Liver (tissue), 9 donors: ENCODE measurements around the gene KCNQ1. TPM values are rescaled to one million over a fixed set of nuclear protein-coding genes. Genes with fewer than 3 reads are reported as not detected.
A peak's percentile ranks its signal among the peaks of the same experiment; 100 is the strongest.

Experiments used
- DNase-seq: peaks from one replicate; pipeline ENCODE4 v3.0.0-alpha.2; 2017; ENCODE audit warnings: low spot score
- H3K27ac ChIP-seq, 2 donors: one replicate each; pipeline ENCODE4 v1.7.0; 2013; ENCODE audit warnings: inconsistent platforms in 2 of 2, low read length in 2 of 2, control low read depth in 1 of 2, low read depth in 1 of 2, mild to moderate bottlenecking in 1 of 2
- H3K27me3 ChIP-seq, 4 donors: one replicate each; pipeline versions ENCODE4 v1.6.1 to v1.7.0; 2013; ENCODE audit warnings: low read length in 3 of 4, inconsistent platforms in 1 of 4, mild to moderate bottlenecking in 1 of 4, moderate library complexity in 1 of 4; ENCODE audit not compliant: control insufficient read depth in 4 of 4, insufficient read depth in 4 of 4
- H3K36me3 ChIP-seq, 4 donors: one replicate each; pipeline versions ENCODE4 v1.6.1 to v1.7.0; 2013; ENCODE audit warnings: low read length in 3 of 4, mild to moderate bottlenecking in 3 of 4, low read depth in 1 of 4, moderate library complexity in 1 of 4; ENCODE audit not compliant: control insufficient read depth in 4 of 4, insufficient read depth in 3 of 4
- H3K4me1 ChIP-seq, 4 donors: one replicate each; pipeline versions ENCODE4 v1.6.1 to v1.7.0; 2013; ENCODE audit warnings: low read length in 3 of 4, mild to moderate bottlenecking in 3 of 4, moderate library complexity in 1 of 4; ENCODE audit not compliant: control insufficient read depth in 4 of 4, insufficient read depth in 4 of 4
- H3K4me3 ChIP-seq, 3 donors: one replicate each; pipeline versions ENCODE4 v1.6.1 to v1.7.0; 2013; ENCODE audit warnings: low read length in 3 of 3, control low read depth in 1 of 3, low read depth in 1 of 3, mild to moderate bottlenecking in 1 of 3
- H3K9ac ChIP-seq, 2 donors: one replicate each; pipeline ENCODE4 v1.7.0; 2013; ENCODE audit warnings: low read length in 2 of 2, mild to moderate bottlenecking in 2 of 2, moderate library complexity in 2 of 2, control low read depth in 1 of 2, low read depth in 1 of 2
- H3K9me3 ChIP-seq, 4 donors: one replicate each; pipeline versions ENCODE4 v1.6.1 to v1.7.0; 2013; ENCODE audit warnings: low read length in 3 of 4; ENCODE audit not compliant: control insufficient read depth in 4 of 4
- FOXA2 ChIP-seq: IDR thresholded peaks from 2 replicates; pipeline ENCODE4 v1.6.1; 2016; ENCODE audit warnings: antibody characterized with exemption
- GABPA ChIP-seq, 2 donors: IDR thresholded peaks in 1 of 2; conservative IDR thresholded peaks in 1 of 2; 2 replicates each; pipeline ENCODE4 v1.6.1; 2016; ENCODE audit warnings: antibody characterized with exemption in 2 of 2, mild to moderate bottlenecking in 1 of 2, moderate library complexity in 1 of 2
- JUND ChIP-seq, 2 donors: IDR thresholded peaks; 2 replicates each; pipeline ENCODE4 v1.6.1; 2016; ENCODE audit warnings: antibody characterized with exemption in 2 of 2
- NR2F2 ChIP-seq: IDR thresholded peaks from 2 replicates; pipeline ENCODE4 v1.6.1; 2016; ENCODE audit warnings: antibody characterized with exemption
- RAD21 ChIP-seq, 2 donors: IDR thresholded peaks; 2 replicates each; pipeline ENCODE4 v1.6.1; 2016; ENCODE audit warnings: antibody characterized with exemption in 2 of 2, mild to moderate bottlenecking in 2 of 2
- RXRA ChIP-seq, 2 donors: IDR thresholded peaks; 2 replicates each; pipeline ENCODE4 v1.6.1; 2017 to 2018; ENCODE audit warnings: antibody characterized with exemption in 2 of 2, mild to moderate bottlenecking in 1 of 2
- TAF1 ChIP-seq: conservative IDR thresholded peaks from 2 replicates; pipeline ENCODE4 v1.6.1; 2016; ENCODE audit warnings: antibody characterized with exemption, mild to moderate bottlenecking
- YY1 ChIP-seq: IDR thresholded peaks from 2 replicates; pipeline ENCODE4 v1.6.1; 2016; ENCODE audit warnings: antibody characterized with exemption, mild to moderate bottlenecking
- WGBS: extraction: QIAGEN DNeasy Blood & Tissue Kit; methylation state at CpG from one replicate; pipeline ENCODE4 v1.1.7; 2013; 5-methylcytosine and 5-hydroxymethylcytosine counted together
- polyA plus RNA-seq, 2 donors: library from polyadenylated mRNA; stranded (reverse) in 1 of 2; unstranded in 1 of 2; fragments of 200-250 nt in 1 of 2; fragments of >200 nt in 1 of 2; fragmentation: Nextera tagmentation in 1 of 2; extraction: Ambion mirVana in 1 of 2; gene quantifications; one replicate each; pipeline versions ENCODE4 v1.2.1 to v1.2.3, GENCODE V29; 2013 to 2015
- total RNA-seq, 2 donors: library from RNA; depleted of rRNA; stranded (reverse); fragments of >200 nt; gene quantifications; one replicate each; pipeline ENCODE4 v1.2.3, GENCODE V29; 2014
- TF ChIP-seq, protein P1 (sequence below): IDR thresholded peaks from 2 replicates; pipeline ENCODE4 v1.6.1; 2016; ENCODE audit warnings: antibody characterized with exemption
- TF ChIP-seq, protein P2 (sequence below): IDR thresholded peaks from 2 replicates; pipeline ENCODE4 v1.6.1; 2016; ENCODE audit warnings: antibody characterized with exemption, mild to moderate bottlenecking
- donor health status: healthy.
- donor health status: healthy.
- donor health status: healthy.
- donor health status: healthy.
- donor health status: healthy.

KCNQ1 gene
- total and polyA plus RNA-seq, 4 donors: 0.31 to 2.2 (median 1.5) TPM

GRCh38 chr11:2584812-2585565 lies 140.2 kb downstream of the KCNQ1 start:
- no peak overlapping the region for H3K9ac ChIP-seq
- no peaks in the 10 kb centered on the region for H3K27me3 ChIP-seq
- H3K4me3 ChIP-seq: no peak overlapping the region
- H3K9me3 ChIP-seq: no peaks in the 10 kb centered on the region
- no peaks in the 10 kb centered on the region for H3K36me3 ChIP-seq
- WGBS: 91% methylated on average over 18 of the region's 18 CpGs
- TF ChIP-seq TAF1 (no peak), YY1 (no peak), JUND (IDR thresholded peaks at IDR 0.05) (no peak), RAD21 (IDR thresholded peaks at IDR 0.05) (no peak), GABPA (IDR thresholded peaks at IDR 0.05 in 1 of 2, conservative IDR thresholded peaks at IDR 0.05 in 1 of 2) (no peak)
- TF ChIP-seq, protein P1, sequence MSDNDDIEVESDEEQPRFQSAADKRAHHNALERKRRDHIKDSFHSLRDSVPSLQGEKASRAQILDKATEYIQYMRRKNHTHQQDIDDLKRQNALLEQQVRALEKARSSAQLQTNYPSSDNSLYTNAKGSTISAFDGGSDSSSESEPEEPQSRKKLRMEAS: no peak
- DNase-seq: no peak
- no peaks in the 10 kb centered on the region for H3K4me1 ChIP-seq
- H3K27ac ChIP-seq: no peak overlapping the region

DNA sequence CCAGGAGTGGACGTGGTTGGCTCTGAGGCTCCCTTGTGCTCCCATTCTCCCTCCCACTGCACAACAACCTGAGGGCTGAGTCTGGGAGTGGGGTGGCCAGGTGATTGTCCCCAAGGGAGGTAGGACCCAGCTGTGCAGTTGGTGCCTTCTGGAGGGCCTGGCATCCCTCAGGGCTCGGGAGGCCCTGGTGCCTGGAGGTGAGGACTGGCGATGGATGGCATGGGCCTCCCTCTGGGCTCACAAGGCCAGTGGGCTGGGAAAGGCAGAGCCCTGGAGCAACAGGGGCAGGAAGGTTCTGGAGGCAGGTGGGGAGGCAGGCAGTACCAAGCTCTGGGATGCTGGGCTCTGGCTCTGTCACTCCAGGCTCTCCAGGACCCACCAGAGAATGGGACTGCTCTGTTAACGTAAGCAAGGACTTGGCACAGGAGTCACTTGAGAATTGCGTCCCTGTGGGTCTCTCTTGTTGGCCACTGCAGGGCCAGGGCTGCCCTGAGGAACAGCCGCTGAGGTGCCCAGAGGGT lies 140.8 kb downstream of the KCNQ1 start:
- H3K27ac ChIP-seq: no peak overlapping the region
- no peaks in the 10 kb centered on the region for H3K36me3 ChIP-seq
- 96% methylated on average over 6 of the region's 6 CpGs for whole genome bisulfite sequencing

DNA sequence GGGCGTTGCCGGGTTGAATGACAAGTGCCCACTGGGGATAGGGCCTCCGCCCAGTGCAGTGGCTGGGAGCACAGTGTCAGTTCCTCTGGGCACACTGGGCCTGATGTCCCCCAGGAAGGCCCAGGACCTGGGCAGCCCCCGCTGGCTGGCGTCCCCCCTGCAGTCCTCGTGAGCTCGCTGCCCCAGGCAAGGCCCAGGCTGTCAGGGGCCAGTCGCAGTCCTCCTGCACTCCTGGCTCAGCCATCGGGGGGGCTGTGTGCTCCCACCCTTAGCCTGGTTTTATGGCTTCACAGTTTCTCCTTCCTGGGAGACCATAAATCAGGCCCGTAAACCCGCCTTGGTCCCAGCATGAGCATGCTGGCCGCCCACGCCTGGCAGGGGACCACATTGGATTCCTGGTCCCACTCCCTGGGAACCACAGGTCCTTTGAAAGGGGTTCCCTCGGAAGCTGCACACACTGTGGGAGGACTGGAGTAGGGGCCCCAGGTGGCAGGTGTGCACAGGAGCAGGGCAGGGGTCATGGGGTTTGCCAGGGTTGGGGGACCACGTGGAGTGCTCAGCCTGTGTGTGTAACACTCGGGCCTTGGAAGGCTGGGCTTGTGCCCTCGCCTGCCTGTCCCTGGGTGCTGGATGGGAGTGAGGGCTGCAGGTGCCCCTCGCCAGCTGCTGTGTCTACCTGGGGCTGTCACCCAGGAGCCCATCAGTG lies 141.4 kb downstream of the KCNQ1 start:
- Histone ChIP-seq H3K27me3 (no peaks in the 10 kb centered on the region), H3K9me3 (no peaks in the 10 kb centered on the region), H3K27ac (no peak overlapping the region), H3K36me3 (no peaks in the 10 kb centered on the region), H3K4me3 (no peak overlapping the region), H3K9ac (no peak overlapping the region), H3K4me1 (no peaks in the 10 kb centered on the region)
- TF ChIP-seq GABPA (IDR thresholded peaks at IDR 0.05 in 1 of 2, conservative IDR thresholded peaks at IDR 0.05 in 1 of 2) (no peak), NR2F2 (no peak), TAF1 (no peak), FOXA2 (no peak), RAD21 (IDR thresholded peaks at IDR 0.05) (no peak)
- TF ChIP-seq, protein P2, sequence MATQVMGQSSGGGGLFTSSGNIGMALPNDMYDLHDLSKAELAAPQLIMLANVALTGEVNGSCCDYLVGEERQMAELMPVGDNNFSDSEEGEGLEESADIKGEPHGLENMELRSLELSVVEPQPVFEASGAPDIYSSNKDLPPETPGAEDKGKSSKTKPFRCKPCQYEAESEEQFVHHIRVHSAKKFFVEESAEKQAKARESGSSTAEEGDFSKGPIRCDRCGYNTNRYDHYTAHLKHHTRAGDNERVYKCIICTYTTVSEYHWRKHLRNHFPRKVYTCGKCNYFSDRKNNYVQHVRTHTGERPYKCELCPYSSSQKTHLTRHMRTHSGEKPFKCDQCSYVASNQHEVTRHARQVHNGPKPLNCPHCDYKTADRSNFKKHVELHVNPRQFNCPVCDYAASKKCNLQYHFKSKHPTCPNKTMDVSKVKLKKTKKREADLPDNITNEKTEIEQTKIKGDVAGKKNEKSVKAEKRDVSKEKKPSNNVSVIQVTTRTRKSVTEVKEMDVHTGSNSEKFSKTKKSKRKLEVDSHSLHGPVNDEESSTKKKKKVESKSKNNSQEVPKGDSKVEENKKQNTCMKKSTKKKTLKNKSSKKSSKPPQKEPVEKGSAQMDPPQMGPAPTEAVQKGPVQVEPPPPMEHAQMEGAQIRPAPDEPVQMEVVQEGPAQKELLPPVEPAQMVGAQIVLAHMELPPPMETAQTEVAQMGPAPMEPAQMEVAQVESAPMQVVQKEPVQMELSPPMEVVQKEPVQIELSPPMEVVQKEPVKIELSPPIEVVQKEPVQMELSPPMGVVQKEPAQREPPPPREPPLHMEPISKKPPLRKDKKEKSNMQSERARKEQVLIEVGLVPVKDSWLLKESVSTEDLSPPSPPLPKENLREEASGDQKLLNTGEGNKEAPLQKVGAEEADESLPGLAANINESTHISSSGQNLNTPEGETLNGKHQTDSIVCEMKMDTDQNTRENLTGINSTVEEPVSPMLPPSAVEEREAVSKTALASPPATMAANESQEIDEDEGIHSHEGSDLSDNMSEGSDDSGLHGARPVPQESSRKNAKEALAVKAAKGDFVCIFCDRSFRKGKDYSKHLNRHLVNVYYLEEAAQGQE: no peak
- peak; percentile 31 for DNase-seq
- WGBS: 92% methylated on average over 18 of the region's 18 CpGs

More for the DNA sequence above, 140.8 kb downstream of the KCNQ1 start:
- Histone ChIP-seq H3K9ac (no peak overlapping the region), H3K9me3 (no peaks in the 10 kb centered on the region), H3K4me1 (no peaks in the 10 kb centered on the region), H3K27me3 (no peaks in the 10 kb centered on the region), H3K4me3 (no peak overlapping the region)
- DNase-seq: no peak
- TF ChIP-seq, protein P2: no peak
- TF ChIP-seq TAF1 (no peak), RAD21 (IDR thresholded peaks at IDR 0.05) (no peak), RXRA (IDR thresholded peaks at IDR 0.05) (no peak), JUND (IDR thresholded peaks at IDR 0.05) (no peak)
